Measurements from ENCODE around the gene INPP5J. TPM values are rescaled to one million over a fixed set of nuclear protein-coding genes. Genes with fewer than 3 reads are reported as not detected.
"Not testable (repeated sequence)": the region's sequence is repeated elsewhere in the genome, so short reads cannot be mapped to it uniquely, and the experiment has no call there.

INPP5J gene
- total and polyA plus RNA-seq, 2 donors: 0.47 to 1.1 TPM

- DNase-seq (ENCODE audit: low read depth in 6 of 9, low spot score in 9 of 9): no peak
Measured at GRCh38 chr22:31106001-31106571, 16.7 kb upstream of the INPP5J start.

GRCh38 chr22:31106731-31107177 is 16.0 kb upstream of the INPP5J start:
- Histone ChIP-seq H3K4me3 (ENCODE audit: low read length in 2 of 2) (peak overlapping the region; percentile 28 to 49), H3K4me1 (ENCODE audit: control insufficient read depth in 2 of 2, insufficient read depth in 2 of 2, low read length in 2 of 2) (peaks cover 5 to 18% of the 10 kb centered on the region in 2 donors), H3K27ac (ENCODE audit: low read depth in 1 of 2, low read length in 1 of 2) (peak overlapping the region in 1 of 2 donors; percentile 86), H3K36me3 (ENCODE audit: control insufficient read depth in 2 of 2, insufficient read depth in 2 of 2, low read length in 1 of 2) (no peaks in the 10 kb centered on the region), H3K9me3 (ENCODE audit: control insufficient read depth in 2 of 2, insufficient read depth in 1 of 2, low read length in 1 of 2) (no peaks in the 10 kb centered on the region), H3K27me3 (ENCODE audit: control insufficient read depth in 2 of 2, insufficient read depth in 1 of 2, low read length in 1 of 2) (peaks cover 5 to 40% of the 10 kb centered on the region in 2 donors)
- no peak for DNase-seq (ENCODE audit: low read depth in 6 of 9, low spot score in 9 of 9)
- WGBS: 88% methylated on average over 14 of the region's 14 CpGs

More at GRCh38 chr22:31106001-31106571, 16.7 kb upstream of the INPP5J start:
- Histone ChIP-seq H3K4me1 (ENCODE audit: control insufficient read depth in 2 of 2, insufficient read depth in 2 of 2, low read length in 2 of 2) (peaks cover 5 to 18% of the 10 kb centered on the region in 2 donors), H3K36me3 (ENCODE audit: control insufficient read depth in 2 of 2, insufficient read depth in 2 of 2, low read length in 1 of 2) (no peaks in the 10 kb centered on the region), H3K9me3 (ENCODE audit: control insufficient read depth in 2 of 2, insufficient read depth in 1 of 2, low read length in 1 of 2) (no peaks in the 10 kb centered on the region), H3K27me3 (ENCODE audit: control insufficient read depth in 2 of 2, insufficient read depth in 1 of 2, low read length in 1 of 2) (peaks cover 5 to 40% of the 10 kb centered on the region in 2 donors), H3K27ac (ENCODE audit: low read depth in 1 of 2, low read length in 1 of 2) (no peak overlapping the region), H3K4me3 (ENCODE audit: low read length in 2 of 2) (no peak overlapping the region)
- WGBS: 85% methylated on average over 4 of the region's 4 CpGs

- Histone ChIP-seq H3K27me3 (ENCODE audit: control insufficient read depth in 2 of 2, insufficient read depth in 1 of 2, low read length in 1 of 2) (peaks cover 5 to 40% of the 10 kb centered on the region in 2 donors), H3K27ac (ENCODE audit: low read depth in 1 of 2, low read length in 1 of 2) (peak within 1 kb of the TSS in 1 of 2 donors; percentile 86), H3K4me1 (ENCODE audit: control insufficient read depth in 2 of 2, insufficient read depth in 2 of 2, low read length in 2 of 2) (peaks cover 5 to 18% of the 10 kb centered on the region in 2 donors), H3K4me3 (ENCODE audit: low read length in 2 of 2) (peak within 1 kb of the TSS; percentile 46 to 49), H3K36me3 (ENCODE audit: control insufficient read depth in 2 of 2, insufficient read depth in 2 of 2, low read length in 1 of 2) (no peaks in the 10 kb centered on the region), H3K9me3 (ENCODE audit: control insufficient read depth in 2 of 2, insufficient read depth in 1 of 2, low read length in 1 of 2) (no peaks in the 10 kb centered on the region)
- WGBS: 8% methylated on average over 67 of the region's 67 CpGs
- DNase-seq (ENCODE audit: low read depth in 6 of 9, low spot score in 9 of 9): peak; percentile 34 to 89 (median 79)
Measured at GRCh38 chr22:31107178-31107893, 15.4 kb upstream of the INPP5J start, which contains the start of gene SELENOM. TSS of gene SELENOM (minus strand) at chr22:31107568. CDS start at chr22:31107505, 63 bp downstream.

DNA sequence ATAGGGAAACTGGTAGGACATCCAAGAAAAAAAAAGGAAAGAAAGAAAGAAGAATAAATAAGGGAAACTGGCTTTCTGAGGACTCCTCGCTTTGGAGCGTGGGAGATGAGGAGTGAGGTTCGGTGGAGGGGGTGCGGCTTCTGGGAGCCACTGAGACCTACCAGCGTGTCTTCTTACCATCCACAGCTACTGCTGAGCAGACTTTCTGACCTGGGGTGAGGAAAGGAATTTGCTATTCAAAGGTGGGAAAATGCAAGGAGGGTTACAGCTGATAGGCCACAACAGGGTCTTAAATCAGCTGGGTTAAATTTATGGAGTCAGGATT is 14.9 kb upstream of the INPP5J start:
- WGBS: 4% methylated on average over 5 of the region's 5 CpGs
- Histone ChIP-seq H3K27ac (ENCODE audit: low read depth in 1 of 2, low read length in 1 of 2) (no peak overlapping the region), H3K9me3 (ENCODE audit: control insufficient read depth in 2 of 2, insufficient read depth in 1 of 2, low read length in 1 of 2) (no peaks in the 10 kb centered on the region), H3K27me3 (ENCODE audit: control insufficient read depth in 2 of 2, insufficient read depth in 1 of 2, low read length in 1 of 2) (peaks cover 5 to 40% of the 10 kb centered on the region in 2 donors), H3K36me3 (ENCODE audit: control insufficient read depth in 2 of 2, insufficient read depth in 2 of 2, low read length in 1 of 2) (no peaks in the 10 kb centered on the region), H3K4me1 (ENCODE audit: control insufficient read depth in 2 of 2, insufficient read depth in 2 of 2, low read length in 2 of 2) (peaks cover 5 to 18% of the 10 kb centered on the region in 2 donors), H3K4me3 (ENCODE audit: low read length in 2 of 2) (peak overlapping the region; percentile 46 to 49)
- DNase-seq (ENCODE audit: low read depth in 6 of 9, low spot score in 9 of 9): no peak

DNA sequence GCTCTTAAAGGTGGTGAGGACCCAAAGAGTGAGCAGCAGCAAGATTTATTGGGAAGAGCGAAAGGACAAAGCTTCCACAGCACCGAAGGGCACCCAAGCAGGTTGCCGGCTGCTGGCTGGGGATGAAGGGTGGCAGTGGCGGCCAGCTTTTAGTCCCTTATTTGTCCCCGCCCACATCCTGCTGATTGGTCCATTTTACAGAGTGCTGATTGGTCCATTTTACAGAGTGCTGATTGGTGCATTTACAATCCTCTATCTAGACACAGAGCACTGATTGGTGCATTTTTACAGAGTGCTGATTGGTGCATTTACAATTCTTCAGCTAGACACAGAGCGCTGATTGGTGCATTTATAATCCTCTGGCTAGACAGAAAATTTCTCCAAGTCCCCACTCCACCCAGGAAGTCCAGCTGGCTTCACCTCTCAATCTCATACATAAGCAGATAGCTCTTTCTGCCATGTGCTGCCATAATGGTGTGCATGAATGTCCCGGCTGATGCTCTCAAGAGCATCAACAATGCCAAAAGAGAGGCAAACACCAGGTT is 10.1 kb upstream of the INPP5J start:
- H3K27me3 ChIP-seq (ENCODE audit: control insufficient read depth in 2 of 2, insufficient read depth in 1 of 2, low read length in 1 of 2); H3K9me3 ChIP-seq (ENCODE audit: control insufficient read depth in 2 of 2, insufficient read depth in 1 of 2, low read length in 1 of 2); H3K27ac ChIP-seq (ENCODE audit: low read depth in 1 of 2, low read length in 1 of 2); DNase-seq (ENCODE audit: low read depth in 6 of 9, low spot score in 9 of 9); H3K4me3 ChIP-seq (ENCODE audit: low read length in 2 of 2); H3K36me3 ChIP-seq (ENCODE audit: control insufficient read depth in 2 of 2, insufficient read depth in 2 of 2, low read length in 1 of 2); H3K4me1 ChIP-seq (ENCODE audit: control insufficient read depth in 2 of 2, insufficient read depth in 2 of 2, low read length in 2 of 2): not testable (repeated sequence)
- 98% methylated on average over 7 of the region's 7 CpGs for WGBS

GRCh38 chr22:31118046-31118820 is 4.5 kb upstream of the INPP5J start:
- DNase-seq (ENCODE audit: low read depth in 6 of 9, low spot score in 9 of 9): no peak

GRCh38 chr22:31119026-31119717 is 3.6 kb upstream of the INPP5J start:
- Histone ChIP-seq H3K9me3 (ENCODE audit: control insufficient read depth in 2 of 2, insufficient read depth in 1 of 2, low read length in 1 of 2) (no peaks in the 10 kb centered on the region), H3K4me3 (ENCODE audit: low read length in 2 of 2) (no peak overlapping the region), H3K4me1 (ENCODE audit: control insufficient read depth in 2 of 2, insufficient read depth in 2 of 2, low read length in 2 of 2) (no peaks in the 10 kb centered on the region), H3K27me3 (ENCODE audit: control insufficient read depth in 2 of 2, insufficient read depth in 1 of 2, low read length in 1 of 2) (peaks cover 0 to 2% of the 10 kb centered on the region in 2 donors), H3K27ac (ENCODE audit: low read depth in 1 of 2, low read length in 1 of 2) (no peak overlapping the region), H3K36me3 (ENCODE audit: control insufficient read depth in 2 of 2, insufficient read depth in 2 of 2, low read length in 1 of 2) (no peaks in the 10 kb centered on the region)
- WGBS: 85% methylated on average over 7 of the region's 7 CpGs
- no peak for DNase-seq (ENCODE audit: low read depth in 6 of 9, low spot score in 9 of 9)

More at GRCh38 chr22:31118046-31118820, 4.5 kb upstream of the INPP5J start:
- H3K4me3 ChIP-seq (ENCODE audit: low read length in 2 of 2): no peak overlapping the region
- 95% methylated on average over 3 of the region's 3 CpGs for WGBS
- no peaks in the 10 kb centered on the region for H3K36me3 ChIP-seq (ENCODE audit: control insufficient read depth in 2 of 2, insufficient read depth in 2 of 2, low read length in 1 of 2)
- no peaks in the 10 kb centered on the region for H3K4me1 ChIP-seq (ENCODE audit: control insufficient read depth in 2 of 2, insufficient read depth in 2 of 2, low read length in 2 of 2)
- peaks cover 0 to 2% of the 10 kb centered on the region in 2 donors for H3K27me3 ChIP-seq (ENCODE audit: control insufficient read depth in 2 of 2, insufficient read depth in 1 of 2, low read length in 1 of 2)
- H3K9me3 ChIP-seq (ENCODE audit: control insufficient read depth in 2 of 2, insufficient read depth in 1 of 2, low read length in 1 of 2): no peaks in the 10 kb centered on the region
- H3K27ac ChIP-seq (ENCODE audit: low read depth in 1 of 2, low read length in 1 of 2): no peak overlapping the region

DNA sequence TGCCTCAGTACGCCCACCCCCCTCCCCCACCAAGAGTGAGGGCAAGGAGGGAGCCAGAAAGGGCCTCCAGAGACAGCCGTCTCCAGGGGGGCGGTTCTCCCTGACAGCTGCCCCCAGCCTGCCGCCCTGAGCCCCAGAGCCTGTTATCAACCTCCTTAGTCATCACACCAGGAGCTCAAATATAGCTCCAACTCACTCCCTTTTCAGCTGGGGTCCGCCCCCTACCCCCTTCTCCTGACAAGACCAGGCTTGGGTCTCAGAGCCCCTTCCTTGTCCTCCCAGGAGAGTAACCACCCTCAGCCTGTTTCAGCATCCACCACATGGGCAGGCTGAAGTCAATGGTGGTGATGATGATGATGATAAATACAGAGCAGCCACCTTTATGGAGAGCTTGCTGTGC is 2.5 kb upstream of the INPP5J start:
- Histone ChIP-seq H3K4me1 (ENCODE audit: control insufficient read depth in 2 of 2, insufficient read depth in 2 of 2, low read length in 2 of 2) (no peaks in the 10 kb centered on the region), H3K9me3 (ENCODE audit: control insufficient read depth in 2 of 2, insufficient read depth in 1 of 2, low read length in 1 of 2) (no peaks in the 10 kb centered on the region), H3K4me3 (ENCODE audit: low read length in 2 of 2) (no peak overlapping the region), H3K36me3 (ENCODE audit: control insufficient read depth in 2 of 2, insufficient read depth in 2 of 2, low read length in 1 of 2) (no peaks in the 10 kb centered on the region), H3K27me3 (ENCODE audit: control insufficient read depth in 2 of 2, insufficient read depth in 1 of 2, low read length in 1 of 2) (peaks cover 0 to 2% of the 10 kb centered on the region in 2 donors), H3K27ac (ENCODE audit: low read depth in 1 of 2, low read length in 1 of 2) (no peak overlapping the region)
- DNase-seq (ENCODE audit: low read depth in 6 of 9, low spot score in 9 of 9): no peak
- WGBS: 93% methylated on average over 5 of the region's 5 CpGs

All from thymus (tissue), 11 donors.